Fibroblast of mammary gland (primary cell): ENCODE measurements around the gene ADGRB2.
A peak's percentile ranks its signal among the peaks of the same experiment; 100 is the strongest.

Source experiments
- DNase-seq: peaks from one replicate; pipeline ENCODE4 v3.0.0-alpha.2; 2010; ENCODE audit warnings: low read depth
- H3K4me3 ChIP-seq: 2 replicates; pipeline ENCODE4 v1.5.1; 2011; ENCODE audit warnings: low read depth, mild to moderate bottlenecking, low read length, moderate library complexity; ENCODE audit not compliant: control insufficient read depth
- CTCF ChIP-seq: conservative IDR thresholded peaks from 2 replicates; pipeline ENCODE4 v1.5.1; 2011; ENCODE audit warnings: low read depth, low read length, inconsistent platforms; ENCODE audit not compliant: control insufficient read depth, insufficient read depth

Gene ADGRB2

GRCh38 chr1:31683997-31684396 lies 80.1 kb downstream of the ADGRB2 start:
- DNase-seq: no peak
- peak; percentile 22 for TF ChIP-seq CTCF
- H3K4me3 ChIP-seq: no peak overlapping the region

GRCh38 chr1:31681415-31681814 lies 82.7 kb downstream of the ADGRB2 start:
- TF ChIP-seq CTCF: no peak
- no peak for DNase-seq

GRCh38 chr1:31679676-31680230 lies 84.4 kb downstream of the ADGRB2 start:
- no peak for DNase-seq

More at GRCh38 chr1:31681415-31681814, 82.7 kb downstream of the ADGRB2 start:
- no peak overlapping the region for H3K4me3 ChIP-seq

GRCh38 chr1:31679091-31679490 lies 85.0 kb downstream of the ADGRB2 start:
- no peak overlapping the region for H3K4me3 ChIP-seq
- no peak for DNase-seq
- no peak for TF ChIP-seq CTCF

More at GRCh38 chr1:31679676-31680230, 84.4 kb downstream of the ADGRB2 start:
- H3K4me3 ChIP-seq: no peak overlapping the region
- no peak for TF ChIP-seq CTCF

GRCh38 chr1:31678681-31679080 lies 85.5 kb downstream of the ADGRB2 start:
- no peak overlapping the region for H3K4me3 ChIP-seq
- TF ChIP-seq CTCF: no peak
- DNase-seq: no peak

- TF ChIP-seq CTCF: no peak
- H3K4me3 ChIP-seq: no peak overlapping the region
- no peak for DNase-seq
These were observed 86.2 kb downstream of the ADGRB2 start for GRCh38 chr1:31677949-31678348.

- TF ChIP-seq CTCF: no peak
- no peak overlapping the region for H3K4me3 ChIP-seq
- no peak for DNase-seq
These were observed 86.7 kb downstream of the ADGRB2 start for GRCh38 chr1:31677401-31677800.
